BJ (cell line): Measurements from ENCODE around the gene FXYD6. TPM values are rescaled to one million over a fixed set of nuclear protein-coding genes. Genes with fewer than 3 reads are reported as not detected.

Experiments
- CTCF ChIA-PET: fragments of 350-600 bp; formaldehyde crosslinking; extraction: SDS; loops from one replicate; lab custom pipeline; 2021; ENCODE audit warnings: antibody characterized with exemption, inconsistent platforms; lab: Yijun Ruan, JAX
- POLR2A ChIA-PET: fragments of 300-600 bp; sonication (Branson Sonifier 250); formaldehyde crosslinking; extraction: SDS; loops from one replicate; lab custom pipeline; 2021; ENCODE audit warnings: antibody characterized with exemption; lab: Charles Lee
- DNase-seq: peaks from one replicate; pipeline ENCODE4 v3.0.0-alpha.2; 2011; ENCODE audit warnings: low read depth
- H3K27me3 ChIP-seq: 2 replicates; pipeline ENCODE4 v1.6.0; 2011; ENCODE audit warnings: low read length; ENCODE audit not compliant: control insufficient read depth, insufficient read depth
- H3K36me3 ChIP-seq: 2 replicates; pipeline ENCODE4 v1.5.1; 2011; ENCODE audit warnings: low read length; ENCODE audit not compliant: control insufficient read depth, insufficient read depth
- H3K4me3 ChIP-seq: 2 replicates; pipeline ENCODE4 v1.5.1; 2011; ENCODE audit warnings: low read depth, mild to moderate bottlenecking, control low read depth, low read length
- polyA plus RNA-seq: library from polyadenylated mRNA; depleted of rRNA; stranded (reverse); fragments of >200 nt; gene quantifications from 2 replicates; pipeline ENCODE4 v1.2.3, GENCODE V29; 2011
- TF ChIP-seq, protein P1 (sequence below): IDR thresholded peaks from 2 replicates; pipeline ENCODE4 v1.5.1; 2011; ENCODE audit warnings: low read depth, mild to moderate bottlenecking, control low read depth, inconsistent platforms, low read length, moderate library complexity; ENCODE audit not compliant: insufficient read depth

The FXYD6 gene
- polyA plus RNA-seq, 1 experiment, result not detected

DNA sequence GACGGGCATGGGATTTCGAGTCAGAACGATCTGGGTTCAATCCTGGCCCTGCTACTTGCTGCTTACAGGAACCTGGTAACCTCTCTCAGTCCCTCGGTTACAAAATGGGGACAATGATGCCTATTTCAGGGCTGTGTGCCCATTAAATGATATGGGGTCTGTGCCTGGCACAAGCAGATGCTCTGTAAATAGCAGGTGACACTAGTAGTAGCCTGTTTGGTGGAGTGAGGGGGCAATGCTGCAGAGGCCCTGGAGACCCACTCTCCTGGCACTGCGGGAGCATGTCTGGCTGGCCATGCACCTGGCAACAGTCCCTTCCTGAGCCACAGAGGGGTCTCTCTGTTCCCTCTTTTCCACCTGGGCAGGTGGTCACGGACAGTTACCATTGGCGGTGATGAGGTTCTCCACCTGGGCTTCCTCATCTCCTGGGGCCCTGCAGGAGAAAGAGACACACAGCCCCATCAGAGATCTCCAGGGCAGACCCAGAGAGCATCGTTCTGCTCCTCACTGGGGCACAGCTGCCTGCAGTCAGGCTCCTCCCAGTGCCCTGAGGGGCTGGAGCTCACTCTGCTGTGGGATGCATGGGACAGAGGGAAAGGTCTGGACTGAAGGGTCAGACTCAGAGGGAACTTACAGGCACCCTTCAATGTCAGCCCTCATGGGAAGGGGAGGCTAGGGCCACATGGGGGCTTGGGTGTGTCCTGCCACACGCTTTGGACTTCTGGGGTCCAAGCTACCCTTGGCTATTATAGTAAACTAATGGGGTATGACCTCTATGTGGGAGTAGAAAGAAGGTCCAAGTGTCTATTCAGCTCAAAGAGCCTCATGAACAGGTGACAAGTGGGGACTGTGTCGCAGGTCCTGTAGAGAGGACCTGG lies 36.3 kb downstream of the FXYD6 start:
- TF ChIP-seq, protein P1, sequence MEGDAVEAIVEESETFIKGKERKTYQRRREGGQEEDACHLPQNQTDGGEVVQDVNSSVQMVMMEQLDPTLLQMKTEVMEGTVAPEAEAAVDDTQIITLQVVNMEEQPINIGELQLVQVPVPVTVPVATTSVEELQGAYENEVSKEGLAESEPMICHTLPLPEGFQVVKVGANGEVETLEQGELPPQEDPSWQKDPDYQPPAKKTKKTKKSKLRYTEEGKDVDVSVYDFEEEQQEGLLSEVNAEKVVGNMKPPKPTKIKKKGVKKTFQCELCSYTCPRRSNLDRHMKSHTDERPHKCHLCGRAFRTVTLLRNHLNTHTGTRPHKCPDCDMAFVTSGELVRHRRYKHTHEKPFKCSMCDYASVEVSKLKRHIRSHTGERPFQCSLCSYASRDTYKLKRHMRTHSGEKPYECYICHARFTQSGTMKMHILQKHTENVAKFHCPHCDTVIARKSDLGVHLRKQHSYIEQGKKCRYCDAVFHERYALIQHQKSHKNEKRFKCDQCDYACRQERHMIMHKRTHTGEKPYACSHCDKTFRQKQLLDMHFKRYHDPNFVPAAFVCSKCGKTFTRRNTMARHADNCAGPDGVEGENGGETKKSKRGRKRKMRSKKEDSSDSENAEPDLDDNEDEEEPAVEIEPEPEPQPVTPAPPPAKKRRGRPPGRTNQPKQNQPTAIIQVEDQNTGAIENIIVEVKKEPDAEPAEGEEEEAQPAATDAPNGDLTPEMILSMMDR, result no peak
- H3K36me3 ChIP-seq, result no peaks in the 10 kb centered on the region
- CTCF ChIA-PET, result interaction anchor here (1.2 to 7.8 kb wide), 3 partner anchors 17 to 110 kb away, joined by 3 to 176 read pairs (median 18); no protein-coding TSS in a partner anchor
- DNase-seq, result no peak
- H3K4me3 ChIP-seq, result no peak overlapping the region
- 0 out of 2 replicates have a peak, but pooled peaks cover 2% of the 10 kb centered on the region for H3K27me3 ChIP-seq
- POLR2A ChIA-PET, result no interaction called here

DNA sequence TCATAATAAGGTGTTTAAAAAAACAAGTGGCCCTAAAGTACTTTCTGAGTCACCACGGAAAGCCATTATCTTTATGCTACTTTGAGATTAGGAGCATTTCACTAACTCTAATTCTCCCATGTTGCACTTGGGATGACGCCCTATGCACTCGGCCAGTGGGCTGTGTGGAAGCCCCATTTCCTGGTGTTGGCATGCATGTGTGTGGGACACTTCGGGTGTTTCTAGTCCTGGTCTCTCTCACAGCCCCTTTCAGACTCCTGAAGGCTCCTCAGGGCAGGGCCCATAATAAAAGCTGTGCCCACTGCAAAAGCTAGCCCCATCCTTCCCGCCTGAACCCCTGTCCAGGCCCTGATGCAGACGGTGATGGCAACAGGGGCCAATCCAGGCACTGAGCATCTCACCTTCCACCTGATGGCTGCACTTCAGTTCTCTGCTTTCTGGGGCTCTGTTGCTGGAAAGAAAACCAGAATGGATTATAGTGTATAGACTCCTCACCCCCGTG lies 37.0 kb downstream of the FXYD6 start:
- H3K27me3 ChIP-seq, result 0 out of 2 replicates have a peak, but pooled peaks cover 2% of the 10 kb centered on the region
- ChIA-PET CTCF (interaction anchor here (2.2 kb wide), 1 partner anchor 108 kb away, joined by 8 read pairs; no protein-coding TSS in a partner anchor), POLR2A (no interaction called here)
- no peaks in the 10 kb centered on the region for H3K36me3 ChIP-seq
- TF ChIP-seq, protein P1, result no peak
- no peak overlapping the region for H3K4me3 ChIP-seq
- DNase-seq, result no peak

DNA sequence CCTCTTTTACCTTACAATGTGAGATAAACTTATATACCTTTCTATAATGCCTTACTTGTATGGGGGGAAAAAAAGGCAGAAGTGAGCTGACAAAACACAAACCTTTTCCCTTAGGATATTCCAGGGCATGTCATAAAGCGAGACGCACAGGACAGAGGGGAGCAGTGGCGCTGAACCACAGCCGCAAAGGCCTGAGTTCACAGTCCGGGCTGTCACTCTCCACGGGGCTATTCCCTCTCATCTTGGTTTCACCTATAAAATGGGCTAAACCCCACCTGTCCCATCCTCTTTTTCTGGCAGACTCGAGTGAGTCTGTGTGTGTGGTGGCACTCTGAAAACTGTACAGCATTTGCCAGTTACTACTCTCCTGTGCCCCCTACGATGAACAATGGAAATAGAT lies 37.6 kb downstream of the FXYD6 start:
- Histone ChIP-seq H3K36me3 (no peaks in the 10 kb centered on the region), H3K27me3 (0 out of 2 replicates have a peak, but pooled peaks cover 2% of the 10 kb centered on the region), H3K4me3 (no peak overlapping the region)
- ChIA-PET CTCF (interaction anchor here (0.7 to 2.2 kb wide), 3 partner anchors 108 to 1891 kb away, joined by 3 to 8 read pairs (median 6); no protein-coding TSS in a partner anchor), POLR2A (no interaction called here)
- no peak for DNase-seq
- TF ChIP-seq, protein P1, result no peak

DNA sequence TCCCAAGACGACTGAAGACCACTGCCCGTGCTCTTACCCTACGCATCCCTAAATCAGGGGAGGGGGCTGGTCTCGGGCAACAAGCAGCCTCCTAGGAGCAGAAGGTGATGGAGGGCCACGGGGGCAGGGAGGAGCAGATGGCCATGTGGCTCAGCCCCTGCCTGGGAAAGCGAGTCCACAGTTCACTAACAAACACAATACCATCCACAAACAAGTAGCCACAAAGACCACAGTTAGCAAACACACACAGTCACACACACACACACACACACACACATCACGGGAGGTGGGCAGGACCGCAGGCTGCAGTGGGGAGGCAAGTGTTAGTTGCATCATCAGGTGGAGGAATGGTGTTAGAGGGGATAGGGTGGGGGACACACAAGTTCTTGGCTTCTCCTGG lies 38.7 kb downstream of the FXYD6 start:
- CTCF ChIA-PET, result interaction anchor here (2.2 kb wide), 1 partner anchor 109 kb away, joined by 8 read pairs; no protein-coding TSS in a partner anchor
- Histone ChIP-seq H3K27me3 (0 out of 2 replicates have a peak, but pooled peaks cover 2% of the 10 kb centered on the region), H3K4me3 (no peak overlapping the region), H3K36me3 (no peaks in the 10 kb centered on the region)
- POLR2A ChIA-PET, result no interaction called here
- TF ChIP-seq, protein P1, result no peak
- no peak for DNase-seq
